ENCODE measurements around the gene DEAF1. TPM values are rescaled to one million over a fixed set of nuclear protein-coding genes. Genes with fewer than 3 reads are reported as not detected.

Gene DEAF1
- total RNA-seq, 1 experiment from 2014 or later, result 31.9 TPM

- Histone ChIP-seq H3K9me2 (replicated peaks; ENCODE audit: low read length) (no peaks in the 10 kb centered on the region), H4K20me1 (ENCODE audit: low read length) (no peaks in the 10 kb centered on the region; the same call in 1 of the 2 replicates), H3K4me3 (ENCODE audit: low read length) (no peak overlapping the region), H3K4me1 (ENCODE audit: insufficient read depth, low read length) (peaks cover 29% of the 10 kb centered on the region), H2AFZ (ENCODE audit: low read length) (no peak overlapping the region), H3K9me3 (ENCODE audit: low read length) (no peaks in the 10 kb centered on the region), H3K79me2 (ENCODE audit: low read length) (peaks cover 51% of the 10 kb centered on the region), H3F3A (ENCODE audit: low read length, unreplicated experiment) (no peaks in the 10 kb centered on the region), H3K36me3 (ENCODE audit: low read depth, low read length) (no peaks in the 10 kb centered on the region), H3K9ac (ENCODE audit: low read length) (no peak overlapping the region), H3K27me3 (ENCODE audit: low read length) (no peaks in the 10 kb centered on the region), H3K27ac (ENCODE audit: low read length) (no peak overlapping the region), H3K4me2 (ENCODE audit: low read length) (no peak overlapping the region)
- DNase-seq, result no peak
- TF ChIP-seq CTCF (conservative IDR thresholded peaks at IDR 0.05; ENCODE audit: low read depth, low read length) (no peak), EZH2 (IDR thresholded peaks at IDR 0.05; ENCODE audit: low read length, unreplicated experiment) (no peak), EZH2phosphoT487 (IDR thresholded peaks at IDR 0.05; ENCODE audit: borderline replicate concordance, low read length) (no peak)
- no peak for ATAC-seq
- no TSS peak for BruUV-seq (replicated peaks)
- ChIA-PET POLR2A (ENCODE audit: unreplicated experiment) (no interaction called here), CTCF (no interaction called here)
- intact Hi-C loops (cut with micrococcal nuclease), result no loop called here
These were observed 14.3 kb upstream of the DEAF1 start for GRCh38 chr11:709109-709997.

GRCh38 chr11:708511-708910 lies 13.5 kb upstream of the DEAF1 start:
- Histone ChIP-seq H3K4me1 (ENCODE audit: insufficient read depth, low read length) (peaks cover 31% of the 10 kb centered on the region), H3K4me2 (ENCODE audit: low read length) (peak overlapping the region; percentile 99), H3K4me3 (ENCODE audit: low read length) (no peak overlapping the region), H3K9me2 (replicated peaks; ENCODE audit: low read length) (no peaks in the 10 kb centered on the region), H3K9ac (ENCODE audit: low read length) (no peak overlapping the region), H3K36me3 (ENCODE audit: low read depth, low read length) (no peaks in the 10 kb centered on the region), H3K9me3 (ENCODE audit: low read length) (no peaks in the 10 kb centered on the region), H2AFZ (ENCODE audit: low read length) (no peak overlapping the region), H4K20me1 (ENCODE audit: low read length) (no peaks in the 10 kb centered on the region; the same call in 1 of the 2 replicates), H3K27me3 (ENCODE audit: low read length) (no peaks in the 10 kb centered on the region), H3F3A (ENCODE audit: low read length, unreplicated experiment) (no peaks in the 10 kb centered on the region), H3K27ac (ENCODE audit: low read length) (no peak overlapping the region), H3K79me2 (ENCODE audit: low read length) (peaks cover 51% of the 10 kb centered on the region)
- no peak for TF ChIP-seq EZH2phosphoT487 (IDR thresholded peaks at IDR 0.05; ENCODE audit: borderline replicate concordance, low read length)
- TF ChIP-seq EZH2 (IDR thresholded peaks at IDR 0.05; ENCODE audit: low read length, unreplicated experiment), result no peak
- no peak for TF ChIP-seq CTCF (conservative IDR thresholded peaks at IDR 0.05; ENCODE audit: low read depth, low read length)
- ATAC-seq (no peak), DNase-seq (no peak)
- CTCF ChIA-PET, result no interaction called here
- POLR2A ChIA-PET (ENCODE audit: unreplicated experiment), result no interaction called here
- BruUV-seq (replicated peaks), result no TSS peak
- intact Hi-C loops (cut with micrococcal nuclease), result no loop called here

GRCh38 chr11:707817-708420 lies 12.9 kb upstream of the DEAF1 start:
- peaks cover 34% of the 10 kb centered on the region for H3K4me1 ChIP-seq (ENCODE audit: insufficient read depth, low read length)
- H3F3A ChIP-seq (ENCODE audit: low read length, unreplicated experiment), result no peaks in the 10 kb centered on the region
- no peaks in the 10 kb centered on the region; the same call in 1 of the 2 replicates for H4K20me1 ChIP-seq (ENCODE audit: low read length)
- CTCF ChIA-PET, result no interaction called here
- no peaks in the 10 kb centered on the region for H3K27me3 ChIP-seq (ENCODE audit: low read length)
- ATAC-seq (no peak), DNase-seq (peak; percentile 46)
- H3K9me2 ChIP-seq (replicated peaks; ENCODE audit: low read length), result no peaks in the 10 kb centered on the region
- no TSS peak for BruUV-seq (replicated peaks)
- H3K79me2 ChIP-seq (ENCODE audit: low read length), result peaks cover 51% of the 10 kb centered on the region
- H2AFZ ChIP-seq (ENCODE audit: low read length), result peak overlapping the region; percentile 28; the same call in 1 of the 2 replicates
- H3K9me3 ChIP-seq (ENCODE audit: low read length), result no peaks in the 10 kb centered on the region
- peak overlapping the region; percentile 88 for H3K9ac ChIP-seq (ENCODE audit: low read length)
- peak overlapping the region; percentile 97 for H3K4me3 ChIP-seq (ENCODE audit: low read length)
- peak overlapping the region; percentile 99 for H3K4me2 ChIP-seq (ENCODE audit: low read length)
- TF ChIP-seq EZH2phosphoT487 (IDR thresholded peaks at IDR 0.05; ENCODE audit: borderline replicate concordance, low read length) (no peak), CTCF (conservative IDR thresholded peaks at IDR 0.05; ENCODE audit: low read depth, low read length) (no peak), EZH2 (IDR thresholded peaks at IDR 0.05; ENCODE audit: low read length, unreplicated experiment) (no peak)
- peak overlapping the region; percentile 80 for H3K27ac ChIP-seq (ENCODE audit: low read length)
- H3K36me3 ChIP-seq (ENCODE audit: low read depth, low read length), result no peaks in the 10 kb centered on the region
- intact Hi-C loops (cut with micrococcal nuclease), result no loop called here
- POLR2A ChIA-PET (ENCODE audit: unreplicated experiment), result no interaction called here

Data from PC-3 (cell line).